ENCODE data around the gene DNAJB5. TPM values are rescaled to one million over a fixed set of nuclear protein-coding genes. Genes with fewer than 3 reads are reported as not detected.

DNAJB5 gene
- total RNA-seq, 4 donors from 2014 or later: 4.0 to 6.5 (median 4.6) TPM

GRCh38 chr9:35002623-35003022, 13.1 kb downstream of the DNAJB5 start:
- TF ChIP-seq CTCF (IDR thresholded peaks at IDR 0.05; ENCODE audit: low read depth): no peak

- TF ChIP-seq CTCF (IDR thresholded peaks at IDR 0.05; ENCODE audit: low read depth): no peak
Observed at GRCh38 chr9:35010351-35010958, 20.9 kb downstream of the DNAJB5 start.

- TF ChIP-seq CTCF (IDR thresholded peaks at IDR 0.05; ENCODE audit: low read depth): no peak
Observed at GRCh38 chr9:35014517-35014916, 25.0 kb downstream of the DNAJB5 start.

GRCh38 chr9:35026671-35027070, 37.1 kb downstream of the DNAJB5 start:
- no peak for TF ChIP-seq CTCF (IDR thresholded peaks at IDR 0.05; ENCODE audit: low read depth)

GRCh38 chr9:35027374-35027773, 37.8 kb downstream of the DNAJB5 start:
- no peak for TF ChIP-seq CTCF (IDR thresholded peaks at IDR 0.05; ENCODE audit: low read depth)

- no peak for TF ChIP-seq CTCF (IDR thresholded peaks at IDR 0.05; ENCODE audit: low read depth)
Observed at GRCh38 chr9:35027860-35028259, 38.3 kb downstream of the DNAJB5 start.

GRCh38 chr9:35028341-35028740, 38.8 kb downstream of the DNAJB5 start:
- no peak for TF ChIP-seq CTCF (IDR thresholded peaks at IDR 0.05; ENCODE audit: low read depth)

Measured in subcutaneous adipose tissue (tissue), 4 donors.